PFSK-1 (cell line): ENCODE results near the gene CCDC192.

Experiments used
- FOXP2 ChIP-seq: optimal IDR thresholded peaks from 2 replicates; pipeline ENCODE3; 2011; ENCODE audit warnings: borderline replicate concordance, control low read depth, inconsistent platforms; ENCODE audit not compliant: insufficient read depth; ENCODE audit errors: extremely low read length, extremely low read depth
- POLR2AphosphoS5 ChIP-seq: IDR thresholded peaks from 2 replicates; pipeline ENCODE4 v1.6.1; 2012; ENCODE audit warnings: low read depth, mild to moderate bottlenecking, control low read depth, low read length, moderate library complexity
- REST ChIP-seq, 2 experiments: IDR thresholded peaks; 2 replicates each; pipeline versions ENCODE4 v1.6.1 to v1.8.0; 2011 to 2012; ENCODE audit warnings: low read depth in 2 of 2, low read length in 2 of 2, control low read depth in 1 of 2, inconsistent platforms in 1 of 2, mild to moderate bottlenecking in 1 of 2, moderate library complexity in 1 of 2; ENCODE audit not compliant: insufficient read depth in 1 of 2
- SIN3A ChIP-seq: IDR thresholded peaks from 2 replicates; pipeline ENCODE4 v1.6.1; 2012; ENCODE audit warnings: mild to moderate bottlenecking, low read length, moderate library complexity, borderline replicate concordance; ENCODE audit not compliant: insufficient read depth
- TAF1 ChIP-seq: IDR thresholded peaks from 2 replicates; pipeline ENCODE4 v1.6.1; 2012; ENCODE audit warnings: low read length, control low read depth, borderline replicate concordance; ENCODE audit not compliant: insufficient read depth

CCDC192 gene

GRCh38 chr5:127814588-127814973, 111.4 kb downstream of the CCDC192 start:
- TF ChIP-seq SIN3A = no peak
- no peak for TF ChIP-seq TAF1
- no peak for TF ChIP-seq FOXP2

GRCh38 chr5:127820910-127821553, 117.8 kb downstream of the CCDC192 start:
- no peak for TF ChIP-seq TAF1
- TF ChIP-seq SIN3A = no peak
- TF ChIP-seq FOXP2 = no peak
- TF ChIP-seq POLR2AphosphoS5 = no peak
- TF ChIP-seq REST (IDR thresholded peaks at IDR 0.05; ENCODE audit: insufficient read depth in 1 of 2, low read depth in 2 of 2, low read length in 2 of 2) = no peak

- TF ChIP-seq TAF1 (no peak), FOXP2 (no peak), SIN3A (no peak), POLR2AphosphoS5 (no peak), REST (IDR thresholded peaks at IDR 0.05; ENCODE audit: insufficient read depth in 1 of 2, low read depth in 2 of 2, low read length in 2 of 2) (no peak)
Measured at GRCh38 chr5:127821896-127822295, 118.7 kb downstream of the CCDC192 start.

- no peak for TF ChIP-seq REST (IDR thresholded peaks at IDR 0.05; ENCODE audit: insufficient read depth in 1 of 2, low read depth in 2 of 2, low read length in 2 of 2)
- no peak for TF ChIP-seq FOXP2
- TF ChIP-seq SIN3A = no peak
- TF ChIP-seq POLR2AphosphoS5 = no peak
- no peak for TF ChIP-seq TAF1
Measured at GRCh38 chr5:127824126-127824525, 120.9 kb downstream of the CCDC192 start.

- TF ChIP-seq SIN3A = no peak
Measured at GRCh38 chr5:127826011-127826410, 122.8 kb downstream of the CCDC192 start.

- TF ChIP-seq FOXP2 (no peak), POLR2AphosphoS5 (no peak), TAF1 (no peak), SIN3A (no peak), REST (IDR thresholded peaks at IDR 0.05; ENCODE audit: insufficient read depth in 1 of 2, low read depth in 2 of 2, low read length in 2 of 2) (no peak)
Measured at GRCh38 chr5:127827451-127827850, 124.3 kb downstream of the CCDC192 start.
